Lung (tissue), 12 donors: ENCODE data around the gene OGDHL. TPM values are rescaled to one million over a fixed set of nuclear protein-coding genes. Genes with fewer than 3 reads are reported as not detected.

Experiments
- ATAC-seq: fragments of 200-7000 bp; cut with Tn5 transposase; one replicate; pipeline ENCODE4 v1.9.1; 2020; ENCODE audit warnings: moderate number of reproducible peaks; ENCODE audit not compliant: insufficient read depth, low FRiP score
- DNase-seq, 3 donors: peaks; one replicate each; pipeline ENCODE4 v3.0.0-alpha.2; 2013 to 2017
- H3K27ac ChIP-seq, 2 donors: one replicate each; pipeline ENCODE4 v1.5.1; 2013; ENCODE audit warnings: mild to moderate bottlenecking in 2 of 2, moderate library complexity in 2 of 2, control low read depth in 1 of 2, inconsistent platforms in 1 of 2, low read depth in 1 of 2, low read length in 1 of 2
- H3K27me3 ChIP-seq, 3 donors: one replicate each; pipeline ENCODE4 v1.5.1; 2013; ENCODE audit warnings: low read length in 2 of 3; ENCODE audit not compliant: control insufficient read depth in 3 of 3, insufficient read depth in 3 of 3
- H3K36me3 ChIP-seq, 4 donors: one replicate each; pipeline ENCODE4 v1.5.1; 2013; ENCODE audit warnings: low read length in 4 of 4, mild to moderate bottlenecking in 1 of 4, moderate library complexity in 1 of 4; ENCODE audit not compliant: control insufficient read depth in 4 of 4, insufficient read depth in 4 of 4
- H3K4me1 ChIP-seq, 5 donors: one replicate each; pipeline ENCODE4 v1.5.1; 2013; ENCODE audit warnings: low read length in 5 of 5, mild to moderate bottlenecking in 2 of 5, moderate library complexity in 1 of 5; ENCODE audit not compliant: control insufficient read depth in 5 of 5, insufficient read depth in 5 of 5
- H3K4me3 ChIP-seq: one replicate; pipeline ENCODE4 v1.5.1; 2013; ENCODE audit warnings: mild to moderate bottlenecking, control low read depth, moderate library complexity
- H3K9ac ChIP-seq, 2 donors: one replicate each; pipeline ENCODE4 v1.5.1; 2013; ENCODE audit warnings: low read length in 2 of 2, control low read depth in 1 of 2; ENCODE audit not compliant: insufficient read depth in 1 of 2
- H3K9me3 ChIP-seq, 4 donors: one replicate each; pipeline ENCODE4 v1.5.1; 2013; ENCODE audit warnings: low read length in 3 of 4, mild to moderate bottlenecking in 1 of 4, moderate library complexity in 1 of 4; ENCODE audit not compliant: control insufficient read depth in 4 of 4, insufficient read depth in 3 of 4
- WGBS, 2 donors: extraction: QIAGEN DNeasy Blood & Tissue Kit; methylation state at CpG; one replicate each; pipeline ENCODE4 v1.1.7; 2013; 5-methylcytosine and 5-hydroxymethylcytosine counted together
- polyA plus RNA-seq, 2 donors: library from polyadenylated mRNA; stranded (reverse); fragments of 200-250 nt; gene quantifications; one replicate each; pipeline ENCODE4 v1.2.1, GENCODE V29; 2013
- total RNA-seq, 2 donors: library from RNA; depleted of rRNA in 1 of 2; stranded (reverse); fragments of >200 nt in 1 of 2; gene quantifications; one replicate each; pipeline ENCODE4 v1.2.1, GENCODE V29; 2014 to 2021
- TF ChIP-seq, protein P1 (sequence below): IDR thresholded peaks from 2 replicates; pipeline ENCODE4 v1.5.1; 2012; ENCODE audit warnings: mild to moderate bottlenecking; ENCODE audit errors: control extremely low read depth, extremely low read depth
- donor health status: control.
- donor health status: control.
- donor health status: Bipolar disorder and iron deficiency.
- donor health status: healthy.
- donor health status: DM: yes; HTN: yes; CAD: no.

The OGDHL gene
- total and polyA plus RNA-seq, 4 donors, result 0.06 to 0.86 (median 0.15) TPM

DNA sequence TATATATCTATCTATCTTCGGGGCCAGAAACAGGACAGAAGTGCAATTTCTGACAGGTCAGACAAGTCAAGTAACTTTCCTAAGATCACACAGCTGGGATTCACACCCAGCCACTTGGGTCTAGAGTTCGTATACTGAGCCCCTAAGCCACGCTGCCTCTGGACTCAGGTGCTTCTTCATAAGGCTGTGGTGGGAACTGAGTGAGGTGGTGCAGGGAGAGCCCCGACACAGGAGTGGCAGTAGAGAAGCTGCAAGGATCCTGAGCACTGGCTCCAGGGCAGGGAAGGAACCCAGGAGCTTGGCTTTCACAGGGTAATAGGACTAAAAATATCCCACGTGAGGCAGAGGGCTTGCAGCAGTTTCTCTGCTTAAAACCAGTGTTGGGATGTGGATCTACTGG lies 48.9 kb downstream of the OGDHL start:
- TF ChIP-seq, protein P1, sequence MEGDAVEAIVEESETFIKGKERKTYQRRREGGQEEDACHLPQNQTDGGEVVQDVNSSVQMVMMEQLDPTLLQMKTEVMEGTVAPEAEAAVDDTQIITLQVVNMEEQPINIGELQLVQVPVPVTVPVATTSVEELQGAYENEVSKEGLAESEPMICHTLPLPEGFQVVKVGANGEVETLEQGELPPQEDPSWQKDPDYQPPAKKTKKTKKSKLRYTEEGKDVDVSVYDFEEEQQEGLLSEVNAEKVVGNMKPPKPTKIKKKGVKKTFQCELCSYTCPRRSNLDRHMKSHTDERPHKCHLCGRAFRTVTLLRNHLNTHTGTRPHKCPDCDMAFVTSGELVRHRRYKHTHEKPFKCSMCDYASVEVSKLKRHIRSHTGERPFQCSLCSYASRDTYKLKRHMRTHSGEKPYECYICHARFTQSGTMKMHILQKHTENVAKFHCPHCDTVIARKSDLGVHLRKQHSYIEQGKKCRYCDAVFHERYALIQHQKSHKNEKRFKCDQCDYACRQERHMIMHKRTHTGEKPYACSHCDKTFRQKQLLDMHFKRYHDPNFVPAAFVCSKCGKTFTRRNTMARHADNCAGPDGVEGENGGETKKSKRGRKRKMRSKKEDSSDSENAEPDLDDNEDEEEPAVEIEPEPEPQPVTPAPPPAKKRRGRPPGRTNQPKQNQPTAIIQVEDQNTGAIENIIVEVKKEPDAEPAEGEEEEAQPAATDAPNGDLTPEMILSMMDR, result no peak
- Histone ChIP-seq H3K4me3 (no peak overlapping the region), H3K36me3 (no peaks in the 10 kb centered on the region), H3K27ac (no peak overlapping the region), H3K9ac (no peak overlapping the region), H3K4me1 (no peaks in the 10 kb centered on the region), H3K9me3 (peaks cover 0 to 3% (median 0%) of the 10 kb centered on the region in 4 donors), H3K27me3 (no peaks in the 10 kb centered on the region)
- no peak for DNase-seq
- ATAC-seq, result no peak
- WGBS, 2 donors, result 68 to 94% methylated on average over 5 of the region's 5 CpGs

DNA sequence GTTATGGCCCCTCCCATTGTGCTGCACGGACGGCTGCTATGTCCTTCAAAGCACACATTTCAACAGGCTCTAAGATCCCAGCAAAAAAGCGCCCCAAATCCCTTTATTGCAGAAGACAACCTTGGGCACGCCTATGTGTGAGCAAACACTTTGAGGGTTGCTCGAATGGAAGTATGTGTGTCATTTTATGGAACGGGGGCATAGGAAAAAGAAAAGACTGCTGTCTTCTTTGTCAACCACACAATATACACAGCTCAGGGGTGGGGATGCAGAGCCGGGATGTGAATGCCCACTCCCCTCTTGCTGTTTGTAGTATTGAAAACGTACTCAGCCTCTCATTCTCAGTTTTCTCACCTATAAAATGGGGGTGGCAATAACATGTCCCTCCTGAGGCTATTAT lies 50.6 kb downstream of the OGDHL start:
- H3K9me3 ChIP-seq, result peaks cover 0 to 3% (median 0%) of the 10 kb centered on the region in 4 donors
- DNase-seq (no peak), ATAC-seq (no peak)
- TF ChIP-seq, protein P1, result no peak
- no peaks in the 10 kb centered on the region for H3K27me3 ChIP-seq
- H3K4me3 ChIP-seq, result no peak overlapping the region
- no peaks in the 10 kb centered on the region for H3K4me1 ChIP-seq
- 66 to 76% methylated on average over 8 of the region's 8 CpGs for WGBS, 2 donors
- no peak overlapping the region for H3K9ac ChIP-seq
- H3K27ac ChIP-seq, result no peak overlapping the region
- no peaks in the 10 kb centered on the region for H3K36me3 ChIP-seq

DNA sequence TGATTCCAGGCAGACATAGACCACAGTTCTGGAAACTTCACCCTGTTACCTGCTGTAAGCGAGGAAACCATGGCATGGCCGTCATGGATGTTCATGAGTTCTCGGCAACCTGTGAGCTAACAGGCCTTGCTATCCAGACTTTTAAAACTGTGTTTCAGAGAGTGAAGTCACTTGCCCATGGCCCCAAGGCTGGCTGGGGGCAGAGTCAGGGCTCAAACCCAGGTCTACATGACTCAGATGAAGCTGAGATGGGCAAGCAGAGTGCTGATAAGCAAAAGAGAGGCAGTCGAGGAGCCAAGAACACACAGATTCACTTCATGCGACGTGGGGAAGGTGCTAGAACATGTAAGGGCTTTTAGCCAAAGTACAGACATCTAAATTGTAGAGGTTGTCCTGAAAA lies 51.2 kb downstream of the OGDHL start:
- TF ChIP-seq, protein P1, result no peak
- Histone ChIP-seq H3K27me3 (no peaks in the 10 kb centered on the region), H3K9me3 (peaks cover 0 to 3% (median 0%) of the 10 kb centered on the region in 4 donors), H3K4me1 (no peaks in the 10 kb centered on the region), H3K4me3 (no peak overlapping the region), H3K36me3 (no peaks in the 10 kb centered on the region), H3K9ac (no peak overlapping the region), H3K27ac (no peak overlapping the region)
- WGBS, 2 donors, result 74 to 85% methylated on average over 6 of the region's 6 CpGs
- ATAC-seq (no peak), DNase-seq (no peak)

DNA sequence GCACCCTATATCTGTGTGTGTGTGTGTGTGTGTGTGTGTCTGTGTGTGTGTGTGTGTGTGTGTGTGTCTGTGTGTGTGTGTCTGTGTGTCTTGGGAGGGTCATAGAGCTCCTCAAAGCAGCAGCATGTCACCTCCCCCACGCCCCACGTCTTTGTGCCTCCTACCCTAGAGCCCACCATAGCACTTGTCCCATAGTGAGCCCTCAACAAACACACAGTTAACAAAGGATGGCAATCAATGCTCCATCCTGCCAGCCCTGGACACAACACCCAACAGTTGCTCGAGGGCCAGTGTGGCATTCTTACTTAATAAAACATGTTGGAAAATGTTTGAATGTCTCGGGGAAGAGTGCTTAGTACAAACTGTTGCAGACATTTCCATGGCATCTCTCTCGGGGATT lies 52.2 kb downstream of the OGDHL start:
- DNase-seq (no peak), ATAC-seq (no peak)
- no peak overlapping the region for H3K27ac ChIP-seq
- H3K4me3 ChIP-seq, result no peak overlapping the region
- H3K4me1 ChIP-seq, result no peaks in the 10 kb centered on the region
- H3K27me3 ChIP-seq, result no peaks in the 10 kb centered on the region
- TF ChIP-seq, protein P1, result no peak
- H3K9ac ChIP-seq, result no peak overlapping the region
- H3K9me3 ChIP-seq, result peaks cover 0 to 3% (median 0%) of the 10 kb centered on the region in 4 donors
- 56 to 78% methylated on average over 5 of the region's 5 CpGs for WGBS, 2 donors
- no peaks in the 10 kb centered on the region for H3K36me3 ChIP-seq
